HEK293 (cell line): ENCODE measurements around the gene NPTX1.

ENCODE experiments used
- ZNF221 ChIP-seq: fragments of 450-650 bp; formaldehyde crosslinking; IDR thresholded peaks from 2 replicates; pipeline ENCODE4 v1.5.1; 2017; ENCODE audit warnings: missing biosample characterization, missing genetic modification characterization, borderline replicate concordance
- ZNF324 ChIP-seq: fragments of 450-650 bp; formaldehyde crosslinking; IDR thresholded peaks from 2 replicates; pipeline ENCODE4 v1.5.1; 2016; ENCODE audit warnings: missing biosample characterization, missing genetic modification characterization
- TF ChIP-seq, protein P1 (sequence below): fragments of 450-650 bp; formaldehyde crosslinking; IDR thresholded peaks from 2 replicates; pipeline ENCODE4 v1.5.1; 2016; ENCODE audit warnings: missing biosample characterization, missing genetic modification characterization

NPTX1 gene

DNA sequence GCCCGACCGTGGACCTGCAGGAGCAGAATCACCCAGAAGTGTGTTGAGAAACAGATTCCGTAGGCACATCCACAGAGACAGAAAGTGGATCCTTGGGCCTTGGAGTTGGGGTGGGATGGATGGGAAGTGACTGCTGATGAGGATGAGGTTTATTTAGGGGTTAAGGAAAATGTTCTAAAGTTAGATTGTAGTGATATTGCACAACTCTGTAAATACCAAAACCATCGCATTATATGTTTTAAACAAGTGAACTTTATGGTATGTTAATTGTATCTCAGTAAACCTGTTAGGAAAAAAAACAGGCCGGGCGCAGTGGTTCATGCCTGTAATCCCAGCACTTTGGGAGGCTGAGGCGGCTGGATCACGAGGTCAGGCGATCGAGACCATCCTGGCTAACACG lies 57.8 kb downstream of the NPTX1 start (continued):
- TF ChIP-seq ZNF221 (tag by site-specific recombination): no peak
- TF ChIP-seq, protein P1, sequence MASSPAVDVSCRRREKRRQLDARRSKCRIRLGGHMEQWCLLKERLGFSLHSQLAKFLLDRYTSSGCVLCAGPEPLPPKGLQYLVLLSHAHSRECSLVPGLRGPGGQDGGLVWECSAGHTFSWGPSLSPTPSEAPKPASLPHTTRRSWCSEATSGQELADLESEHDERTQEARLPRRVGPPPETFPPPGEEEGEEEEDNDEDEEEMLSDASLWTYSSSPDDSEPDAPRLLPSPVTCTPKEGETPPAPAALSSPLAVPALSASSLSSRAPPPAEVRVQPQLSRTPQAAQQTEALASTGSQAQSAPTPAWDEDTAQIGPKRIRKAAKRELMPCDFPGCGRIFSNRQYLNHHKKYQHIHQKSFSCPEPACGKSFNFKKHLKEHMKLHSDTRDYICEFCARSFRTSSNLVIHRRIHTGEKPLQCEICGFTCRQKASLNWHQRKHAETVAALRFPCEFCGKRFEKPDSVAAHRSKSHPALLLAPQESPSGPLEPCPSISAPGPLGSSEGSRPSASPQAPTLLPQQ (tag by site-specific recombination): no peak
- TF ChIP-seq ZNF324: no peak
- TF ChIP-seq, all 188 proteins: peak for 0
